Fibroblast of villous mesenchyme (primary cell): ENCODE data around the gene HADHB. TPM values are rescaled to one million over a fixed set of nuclear protein-coding genes. Genes with fewer than 3 reads are reported as not detected.
"Not testable (repeated sequence)": the region's sequence is repeated elsewhere in the genome, so short reads cannot be mapped to it uniquely, and the experiment has no call there.

Source experiments
- DNase-seq: peaks from one replicate; pipeline ENCODE4 v3.0.0-alpha.2; 2010; ENCODE audit warnings: low read depth
- H3K4me3 ChIP-seq: 2 replicates; pipeline ENCODE4 v1.5.1; 2011; ENCODE audit warnings: low read depth, mild to moderate bottlenecking, low read length
- CTCF ChIP-seq: IDR thresholded peaks from 2 replicates; pipeline ENCODE4 v1.5.1; 2012; ENCODE audit warnings: low read depth, mild to moderate bottlenecking, low read length; ENCODE audit not compliant: insufficient read depth
- total RNA-seq: library from RNA; depleted of rRNA; stranded (reverse); fragments of >200 nt; gene quantifications from 2 replicates; pipeline ENCODE4 v1.2.3, GENCODE V29; 2012

Gene HADHB
- total RNA-seq, 1 donor, result 106 TPM

GRCh38 chr2:26300234-26300925 is 55.6 kb downstream of the HADHB start:
- DNase-seq, result peak; percentile 48
- H3K4me3 ChIP-seq, result peak overlapping the region; percentile 58
- TF ChIP-seq CTCF, result no peak

GRCh38 chr2:26302846-26303245 is 58.1 kb downstream of the HADHB start:
- no peak for TF ChIP-seq CTCF
- no peak overlapping the region for H3K4me3 ChIP-seq
- no peak for DNase-seq

GRCh38 chr2:26305094-26305493 is 60.4 kb downstream of the HADHB start:
- DNase-seq, H3K4me3 ChIP-seq: not testable (repeated sequence)

GRCh38 chr2:26305540-26305939 is 60.8 kb downstream of the HADHB start:
- TF ChIP-seq CTCF, result no peak
- no peak overlapping the region for H3K4me3 ChIP-seq
- no peak for DNase-seq

GRCh38 chr2:26309921-26310320 is 65.2 kb downstream of the HADHB start:
- no peak for TF ChIP-seq CTCF
- H3K4me3 ChIP-seq, result no peak overlapping the region
- DNase-seq, result no peak

GRCh38 chr2:26312471-26312870 is 67.7 kb downstream of the HADHB start:
- TF ChIP-seq CTCF, result no peak
- DNase-seq, result no peak
- H3K4me3 ChIP-seq, result no peak overlapping the region

- TF ChIP-seq CTCF, result no peak
- no peak for DNase-seq
- no peak overlapping the region for H3K4me3 ChIP-seq
Observed at GRCh38 chr2:26313446-26313845, 68.7 kb downstream of the HADHB start.
